Fibroblast of lung (primary cell): Measurements from ENCODE around the gene TRIM3. TPM values are rescaled to one million over a fixed set of nuclear protein-coding genes. Genes with fewer than 3 reads are reported as not detected.

Source experiments
- DNase-seq, 2 donors: peaks; one replicate each; pipeline versions ENCODE4 v3.0.0 to v3.0.0-alpha.2; 2010; ENCODE audit warnings: low read depth in 2 of 2
- H2AFZ ChIP-seq: 2 replicates; pipeline ENCODE4 v1.5.1; 2012; ENCODE audit warnings: low read length, control low read depth, inconsistent platforms
- H3K27ac ChIP-seq: 2 replicates; pipeline ENCODE4 v1.5.1; 2011; ENCODE audit warnings: low read length, control low read depth; ENCODE audit not compliant: insufficient read depth
- H3K27me3 ChIP-seq: 2 replicates; pipeline ENCODE4 v1.5.1; 2011; ENCODE audit warnings: mild to moderate bottlenecking, low read length; ENCODE audit not compliant: control insufficient read depth, insufficient read depth
- H3K36me3 ChIP-seq: 2 replicates; pipeline ENCODE4 v1.5.1; 2011; ENCODE audit warnings: low read length; ENCODE audit not compliant: control insufficient read depth, insufficient read depth
- H3K4me1 ChIP-seq: 2 replicates; pipeline ENCODE4 v1.5.1; 2011; ENCODE audit warnings: low read length; ENCODE audit not compliant: control insufficient read depth, insufficient read depth; ENCODE audit errors: extremely low read depth
- H3K4me2 ChIP-seq: 2 replicates; pipeline ENCODE4 v1.5.1; 2011; ENCODE audit warnings: low read length, control low read depth; ENCODE audit not compliant: insufficient read depth; ENCODE audit errors: extremely low read depth
- H3K4me3 ChIP-seq, 4 experiments: fragments of 200-600 bp in 1 of 4; sonication (generic) in 1 of 4; replicated peaks in 1 of 4; 2 replicates each; pipeline ENCODE4 v1.5.1; 2011 to 2016; ENCODE audit warnings: low read length in 4 of 4, low read depth in 3 of 4, mild to moderate bottlenecking in 3 of 4, control low read depth in 2 of 4, inconsistent platforms in 1 of 4, mixed read lengths in 1 of 4; ENCODE audit not compliant: insufficient read depth in 1 of 4; ENCODE audit errors: control extremely low read depth in 1 of 4
- H3K79me2 ChIP-seq: 2 replicates; pipeline ENCODE4 v1.5.1; 2012; ENCODE audit warnings: mild to moderate bottlenecking, low read length, inconsistent platforms; ENCODE audit not compliant: control insufficient read depth, insufficient read depth
- H3K9ac ChIP-seq: 2 replicates; pipeline ENCODE4 v1.5.1; 2011; ENCODE audit warnings: mild to moderate bottlenecking, low read length, control low read depth; ENCODE audit not compliant: insufficient read depth
- H3K9me3 ChIP-seq: 2 replicates; pipeline ENCODE4 v1.5.1; 2012; ENCODE audit warnings: low read depth, low read length; ENCODE audit not compliant: control insufficient read depth, insufficient read depth
- H4K20me1 ChIP-seq: 2 replicates; pipeline ENCODE4 v1.5.1; 2011; ENCODE audit warnings: low read length; ENCODE audit not compliant: control insufficient read depth, insufficient read depth; ENCODE audit errors: extremely low read depth
- EZH2 ChIP-seq: IDR thresholded peaks from 2 replicates; pipeline ENCODE4 v1.5.1; 2012; ENCODE audit warnings: low read length, control low read depth, mild to moderate bottlenecking; ENCODE audit errors: missing control alignments
- polyA plus RNA-seq, 2 donors: library from polyadenylated mRNA; depleted of rRNA in 1 of 2; stranded (reverse) in 1 of 2; unstranded in 1 of 2; fragments of >200 nt; gene quantifications; 2 replicates each; pipeline ENCODE4 v1.2.1, GENCODE V29; 2011 to 2012; ENCODE audit warnings: missing spikeins in 1 of 2
- total RNA-seq: library from RNA; depleted of rRNA; stranded (reverse); fragments of >200 nt; gene quantifications from 2 replicates; pipeline ENCODE4 v1.2.1, GENCODE V29; 2014
- TF ChIP-seq, protein P1 (sequence below), 2 donors: IDR thresholded peaks in 1 of 2; conservative IDR thresholded peaks in 1 of 2; 1 replicate in 1 of 2; 2 replicates in 1 of 2; pipeline ENCODE4 v1.5.1; 2011 to 2012; ENCODE audit warnings: low read length in 2 of 2, control low read depth in 1 of 2, inconsistent platforms in 1 of 2, low read depth in 1 of 2, mild to moderate bottlenecking in 1 of 2

The TRIM3 gene
- total and polyA plus RNA-seq, 2 donors (not counting 1 experiment from before 2014, with no cell fraction given) = 11.4 to 29.7 TPM

DNA sequence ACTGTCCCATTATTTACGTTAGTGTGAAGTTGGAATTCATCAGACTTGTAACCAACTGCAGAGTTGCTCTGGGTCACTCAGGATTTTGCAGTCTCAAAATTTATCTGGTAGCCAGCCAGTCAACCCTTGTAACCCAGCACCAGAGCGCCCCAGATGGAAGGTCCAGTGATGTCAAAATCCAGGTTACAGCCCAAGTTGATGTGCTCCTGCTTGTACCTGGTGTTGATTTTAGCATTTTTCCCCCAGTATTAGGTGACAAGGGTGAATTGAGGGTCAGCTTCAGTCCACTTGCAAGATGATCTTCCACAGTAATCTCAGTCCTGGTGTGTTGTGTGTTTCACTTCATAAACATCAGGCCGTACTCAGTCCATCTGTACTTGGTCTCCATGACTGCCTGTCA, 15.1 kb upstream of the TRIM3 start:
- no peaks in the 10 kb centered on the region for H3K4me1 ChIP-seq
- no peaks in the 10 kb centered on the region for H4K20me1 ChIP-seq
- H2AFZ ChIP-seq = no peak overlapping the region
- no peak overlapping the region for H3K4me2 ChIP-seq
- no peak overlapping the region for H3K9ac ChIP-seq
- H3K4me3 ChIP-seq = no peak overlapping the region
- no peaks in the 10 kb centered on the region for H3K27me3 ChIP-seq
- TF ChIP-seq, protein P1, sequence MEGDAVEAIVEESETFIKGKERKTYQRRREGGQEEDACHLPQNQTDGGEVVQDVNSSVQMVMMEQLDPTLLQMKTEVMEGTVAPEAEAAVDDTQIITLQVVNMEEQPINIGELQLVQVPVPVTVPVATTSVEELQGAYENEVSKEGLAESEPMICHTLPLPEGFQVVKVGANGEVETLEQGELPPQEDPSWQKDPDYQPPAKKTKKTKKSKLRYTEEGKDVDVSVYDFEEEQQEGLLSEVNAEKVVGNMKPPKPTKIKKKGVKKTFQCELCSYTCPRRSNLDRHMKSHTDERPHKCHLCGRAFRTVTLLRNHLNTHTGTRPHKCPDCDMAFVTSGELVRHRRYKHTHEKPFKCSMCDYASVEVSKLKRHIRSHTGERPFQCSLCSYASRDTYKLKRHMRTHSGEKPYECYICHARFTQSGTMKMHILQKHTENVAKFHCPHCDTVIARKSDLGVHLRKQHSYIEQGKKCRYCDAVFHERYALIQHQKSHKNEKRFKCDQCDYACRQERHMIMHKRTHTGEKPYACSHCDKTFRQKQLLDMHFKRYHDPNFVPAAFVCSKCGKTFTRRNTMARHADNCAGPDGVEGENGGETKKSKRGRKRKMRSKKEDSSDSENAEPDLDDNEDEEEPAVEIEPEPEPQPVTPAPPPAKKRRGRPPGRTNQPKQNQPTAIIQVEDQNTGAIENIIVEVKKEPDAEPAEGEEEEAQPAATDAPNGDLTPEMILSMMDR (conservative IDR thresholded peaks at IDR 0.05 in 1 of 2, IDR thresholded peaks at IDR 0.05 in 1 of 2; ENCODE audit: low read depth in 1 of 2, low read length in 2 of 2) = no peak
- TF ChIP-seq EZH2 = no peak
- H3K27ac ChIP-seq = no peak overlapping the region
- no peak for DNase-seq
- H3K79me2 ChIP-seq = no peaks in the 10 kb centered on the region
- H3K9me3 ChIP-seq = no peaks in the 10 kb centered on the region
- H3K36me3 ChIP-seq = peaks cover 9% of the 10 kb centered on the region

DNA sequence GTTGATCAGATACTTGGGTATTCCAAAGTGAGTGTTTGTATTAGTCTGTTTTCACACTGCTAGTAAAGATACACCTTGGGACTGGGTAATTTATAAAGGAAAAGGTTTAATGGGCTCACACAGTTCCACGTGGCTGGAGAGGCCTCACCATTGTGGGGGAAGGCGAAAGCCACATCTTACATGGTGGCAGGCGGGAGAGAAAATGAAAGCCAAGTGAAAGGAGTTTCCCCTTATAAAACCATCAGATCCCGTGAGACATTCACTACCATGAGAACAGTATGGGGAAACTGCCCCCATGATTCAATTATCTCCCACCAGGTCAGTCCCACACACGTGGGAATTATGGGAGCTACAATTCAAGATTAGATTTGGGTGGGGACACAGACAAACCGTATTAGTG, 14.6 kb upstream of the TRIM3 start:
- Histone ChIP-seq H4K20me1 (no peaks in the 10 kb centered on the region), H3K4me2 (no peak overlapping the region), H3K9me3 (no peaks in the 10 kb centered on the region), H3K27ac (no peak overlapping the region), H3K79me2 (peaks cover 4% of the 10 kb centered on the region), H3K27me3 (no peaks in the 10 kb centered on the region), H3K4me1 (no peaks in the 10 kb centered on the region), H3K9ac (no peak overlapping the region), H3K4me3 (no peak overlapping the region), H3K36me3 (peaks cover 9% of the 10 kb centered on the region), H2AFZ (no peak overlapping the region)
- no peak for DNase-seq
- no peak for TF ChIP-seq EZH2
- TF ChIP-seq, protein P1 (conservative IDR thresholded peaks at IDR 0.05 in 1 of 2, IDR thresholded peaks at IDR 0.05 in 1 of 2; ENCODE audit: low read depth in 1 of 2, low read length in 2 of 2) = no peak

DNA sequence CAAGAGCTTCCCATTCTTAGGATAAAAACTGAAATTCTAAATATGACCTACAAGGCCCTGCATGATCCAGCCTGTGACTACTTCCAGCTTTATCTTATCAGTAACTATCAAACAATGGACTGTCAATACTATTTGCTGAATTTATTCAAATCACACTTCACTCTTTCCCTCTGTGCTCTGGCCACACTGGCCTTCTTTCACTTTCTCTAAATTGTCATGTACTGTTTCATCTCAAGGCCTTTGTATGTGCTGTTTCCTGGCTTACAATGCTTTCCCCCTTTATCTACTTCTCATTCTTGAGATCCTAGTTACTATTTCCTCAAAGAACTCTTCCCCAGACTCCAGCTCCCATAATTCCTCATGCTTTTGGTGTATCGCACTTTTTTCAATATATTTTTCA, 13.2 kb upstream of the TRIM3 start:
- Histone ChIP-seq H3K36me3 (peaks cover 10% of the 10 kb centered on the region), H3K9ac (no peak overlapping the region), H3K9me3 (no peaks in the 10 kb centered on the region), H3K79me2 (peaks cover 18% of the 10 kb centered on the region), H2AFZ (no peak overlapping the region), H3K4me1 (peaks cover 9% of the 10 kb centered on the region), H4K20me1 (no peaks in the 10 kb centered on the region), H3K4me2 (no peak overlapping the region), H3K27ac (no peak overlapping the region), H3K27me3 (no peaks in the 10 kb centered on the region), H3K4me3 (no peak overlapping the region)
- no peak for DNase-seq
- TF ChIP-seq, protein P1 (conservative IDR thresholded peaks at IDR 0.05 in 1 of 2, IDR thresholded peaks at IDR 0.05 in 1 of 2; ENCODE audit: low read depth in 1 of 2, low read length in 2 of 2) = no peak
- no peak for TF ChIP-seq EZH2
